Panc1 (cell line): ENCODE measurements around the gene S100PBP. TPM values are rescaled to one million over a fixed set of nuclear protein-coding genes. Genes with fewer than 3 reads are reported as not detected.

ENCODE experiments used
- ATAC-seq: fragments of 200-7000 bp; cut with Tn5 transposase; 2 replicates; pipeline ENCODE4 v1.9.1; 2020; ENCODE audit warnings: mild to moderate bottlenecking, moderate library complexity
- BruUV-seq: library from RNA; stranded (reverse); fragments of 400-500 nt; replicated peaks from 2 replicates; lab custom pipeline; 2021; lab: Mats Ljungman, UMichigan
- CTCF ChIA-PET: fragments of 300-600 bp; sonication (Branson Sonifier 250); formaldehyde crosslinking; loops from one replicate; lab custom pipeline; 2022; ENCODE audit warnings: antibody characterized with exemption; lab: Charles Lee
- POLR2A ChIA-PET: fragments of 300-600 bp; sonication (Branson Sonifier 250); formaldehyde crosslinking; loops from one replicate; lab custom pipeline; 2022; ENCODE audit warnings: antibody characterized with exemption; lab: Charles Lee
- DNase-seq: peaks from one replicate; pipeline ENCODE4 v3.0.0-alpha.2; 2010; ENCODE audit warnings: low read depth, low spot score
- H3K27ac ChIP-seq: 2 replicates; pipeline ENCODE4 v1.5.1; 2011; ENCODE audit warnings: mild to moderate bottlenecking, low read length, inconsistent platforms
- H3K27me3 ChIP-seq: fragments of 200-500 bp; sonication (Bioruptor generic); 2 replicates; pipeline ENCODE4 v1.6.0; 2014; ENCODE audit warnings: low read length, inconsistent platforms; ENCODE audit not compliant: control insufficient read depth, insufficient read depth
- H3K36me3 ChIP-seq: fragments of 200-500 bp; sonication (Bioruptor generic); 2 replicates; pipeline ENCODE4 v1.5.1; 2014; ENCODE audit warnings: inconsistent platforms, mild to moderate bottlenecking, low read length, moderate library complexity; ENCODE audit not compliant: control insufficient read depth, insufficient read depth
- H3K4me1 ChIP-seq: 2 replicates; pipeline ENCODE4 v1.5.1; 2011; ENCODE audit warnings: inconsistent platforms, mild to moderate bottlenecking, low read length, moderate library complexity; ENCODE audit not compliant: control insufficient read depth, insufficient read depth
- H3K4me3 ChIP-seq, 2 experiments: 2 replicates each; pipeline ENCODE4 v1.5.1; 2011 to 2012; ENCODE audit warnings: low read depth in 2 of 2, low read length in 2 of 2, mild to moderate bottlenecking in 2 of 2, inconsistent platforms in 1 of 2, moderate library complexity in 1 of 2
- H3K9me3 ChIP-seq: fragments of 200-500 bp; sonication (Bioruptor generic); 2 replicates; pipeline ENCODE4 v1.5.1; 2014; ENCODE audit warnings: low read depth, mild to moderate bottlenecking, inconsistent platforms, low read length, moderate library complexity; ENCODE audit not compliant: control insufficient read depth, insufficient read depth
- POLR2AphosphoS5 ChIP-seq: IDR thresholded peaks from 2 replicates; pipeline ENCODE4 v1.6.1; 2012; ENCODE audit warnings: mild to moderate bottlenecking, low read depth, low read length, moderate library complexity
- SIN3A ChIP-seq: IDR thresholded peaks from 2 replicates; pipeline ENCODE4 v1.6.1; 2012; ENCODE audit warnings: low read depth, mild to moderate bottlenecking, low read length, moderate library complexity, borderline replicate concordance; ENCODE audit not compliant: insufficient read depth
- TCF7L2 ChIP-seq: IDR thresholded peaks from 2 replicates; pipeline ENCODE4 v1.6.1; 2011; ENCODE audit warnings: mild to moderate bottlenecking, low read depth, low read length, inconsistent platforms
- in situ Hi-C: cut with HindIII; loops from 2 replicates; pipeline ENCODE4 v1.10.0; 2016; ENCODE audit warnings: low sequenced_read_pairs, low pct_unique_long_range_greater_than_20kb
- intact Hi-C: fragments of 100-400 bp; cut with micrococcal nuclease; formaldehyde crosslinking; loops from one replicate; pipeline ENCODE4 v1.10.0; 2022; ENCODE audit not compliant: unreplicated experiment
- total RNA-seq: library from RNA; stranded (reverse); gene quantifications from one replicate; pipeline ENCODE4 v1.2.1, GENCODE V29; 2021; ENCODE audit not compliant: unreplicated experiment
- TF ChIP-seq, protein P1 (sequence below): fragments of 450-650 bp; IDR thresholded peaks from 2 replicates; pipeline ENCODE4 v1.5.1; 2017; ENCODE audit warnings: mild to moderate bottlenecking
- TF ChIP-seq, protein P2 (sequence below), 2 experiments: IDR thresholded peaks; 2 replicates each; pipeline ENCODE4 v1.6.1; 2011 to 2012; ENCODE audit warnings: low read depth in 2 of 2, control low read depth in 1 of 2, low read length in 1 of 2, mild to moderate bottlenecking in 1 of 2, moderate library complexity in 1 of 2; ENCODE audit not compliant: insufficient read depth in 1 of 2

S100PBP gene
- total RNA-seq, 1 experiment from 2014 or later = 55.4 TPM

DNA sequence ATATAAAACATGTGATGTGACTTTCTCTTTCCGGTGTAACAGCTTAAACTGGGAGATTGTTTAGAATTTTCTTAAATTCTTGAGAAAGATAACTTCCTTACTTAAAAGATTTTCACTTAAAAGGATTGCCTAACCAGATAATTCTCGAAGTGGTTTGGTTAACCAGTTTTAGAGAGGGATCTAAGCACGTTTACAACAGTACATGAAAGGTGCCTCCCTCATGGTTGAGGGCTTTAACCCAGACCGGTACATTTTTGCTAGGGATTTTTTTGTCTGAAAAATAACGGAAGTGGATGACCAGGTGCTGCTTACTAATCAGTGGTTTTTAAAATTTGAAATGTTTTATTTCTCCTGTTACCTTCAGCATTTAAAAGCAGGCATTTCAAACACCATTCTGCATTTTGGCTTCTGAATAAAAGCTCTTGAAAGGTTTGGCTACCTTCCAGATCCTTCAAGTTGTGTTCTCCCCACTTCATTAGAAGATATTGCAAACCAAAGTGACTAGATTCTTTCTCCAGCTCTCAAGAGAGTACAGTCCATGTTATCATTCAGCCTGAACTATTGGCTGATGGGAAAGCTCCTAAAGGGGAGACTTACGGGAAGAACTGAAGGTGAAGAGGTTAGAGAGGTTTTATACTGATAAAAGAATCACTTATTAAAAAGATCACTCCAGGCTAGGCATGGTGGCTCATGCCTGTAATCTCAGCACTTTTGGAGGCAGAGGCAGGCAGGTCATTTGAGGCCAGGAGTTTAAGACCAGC lies 12.8 kb downstream of the S100PBP start:
- in situ Hi-C loops = no loop called here
- no peak overlapping the region for H3K4me3 ChIP-seq
- ATAC-seq (no peak), DNase-seq (no peak)
- no peaks in the 10 kb centered on the region for H3K27me3 ChIP-seq
- intact Hi-C loops = no loop called here
- no peaks in the 10 kb centered on the region for H3K9me3 ChIP-seq
- no TSS peak for BruUV-seq
- TF ChIP-seq POLR2AphosphoS5 = no peak
- TF ChIP-seq, protein P1, sequence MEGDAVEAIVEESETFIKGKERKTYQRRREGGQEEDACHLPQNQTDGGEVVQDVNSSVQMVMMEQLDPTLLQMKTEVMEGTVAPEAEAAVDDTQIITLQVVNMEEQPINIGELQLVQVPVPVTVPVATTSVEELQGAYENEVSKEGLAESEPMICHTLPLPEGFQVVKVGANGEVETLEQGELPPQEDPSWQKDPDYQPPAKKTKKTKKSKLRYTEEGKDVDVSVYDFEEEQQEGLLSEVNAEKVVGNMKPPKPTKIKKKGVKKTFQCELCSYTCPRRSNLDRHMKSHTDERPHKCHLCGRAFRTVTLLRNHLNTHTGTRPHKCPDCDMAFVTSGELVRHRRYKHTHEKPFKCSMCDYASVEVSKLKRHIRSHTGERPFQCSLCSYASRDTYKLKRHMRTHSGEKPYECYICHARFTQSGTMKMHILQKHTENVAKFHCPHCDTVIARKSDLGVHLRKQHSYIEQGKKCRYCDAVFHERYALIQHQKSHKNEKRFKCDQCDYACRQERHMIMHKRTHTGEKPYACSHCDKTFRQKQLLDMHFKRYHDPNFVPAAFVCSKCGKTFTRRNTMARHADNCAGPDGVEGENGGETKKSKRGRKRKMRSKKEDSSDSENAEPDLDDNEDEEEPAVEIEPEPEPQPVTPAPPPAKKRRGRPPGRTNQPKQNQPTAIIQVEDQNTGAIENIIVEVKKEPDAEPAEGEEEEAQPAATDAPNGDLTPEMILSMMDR = no peak
- TF ChIP-seq SIN3A = no peak
- TF ChIP-seq, protein P2, sequence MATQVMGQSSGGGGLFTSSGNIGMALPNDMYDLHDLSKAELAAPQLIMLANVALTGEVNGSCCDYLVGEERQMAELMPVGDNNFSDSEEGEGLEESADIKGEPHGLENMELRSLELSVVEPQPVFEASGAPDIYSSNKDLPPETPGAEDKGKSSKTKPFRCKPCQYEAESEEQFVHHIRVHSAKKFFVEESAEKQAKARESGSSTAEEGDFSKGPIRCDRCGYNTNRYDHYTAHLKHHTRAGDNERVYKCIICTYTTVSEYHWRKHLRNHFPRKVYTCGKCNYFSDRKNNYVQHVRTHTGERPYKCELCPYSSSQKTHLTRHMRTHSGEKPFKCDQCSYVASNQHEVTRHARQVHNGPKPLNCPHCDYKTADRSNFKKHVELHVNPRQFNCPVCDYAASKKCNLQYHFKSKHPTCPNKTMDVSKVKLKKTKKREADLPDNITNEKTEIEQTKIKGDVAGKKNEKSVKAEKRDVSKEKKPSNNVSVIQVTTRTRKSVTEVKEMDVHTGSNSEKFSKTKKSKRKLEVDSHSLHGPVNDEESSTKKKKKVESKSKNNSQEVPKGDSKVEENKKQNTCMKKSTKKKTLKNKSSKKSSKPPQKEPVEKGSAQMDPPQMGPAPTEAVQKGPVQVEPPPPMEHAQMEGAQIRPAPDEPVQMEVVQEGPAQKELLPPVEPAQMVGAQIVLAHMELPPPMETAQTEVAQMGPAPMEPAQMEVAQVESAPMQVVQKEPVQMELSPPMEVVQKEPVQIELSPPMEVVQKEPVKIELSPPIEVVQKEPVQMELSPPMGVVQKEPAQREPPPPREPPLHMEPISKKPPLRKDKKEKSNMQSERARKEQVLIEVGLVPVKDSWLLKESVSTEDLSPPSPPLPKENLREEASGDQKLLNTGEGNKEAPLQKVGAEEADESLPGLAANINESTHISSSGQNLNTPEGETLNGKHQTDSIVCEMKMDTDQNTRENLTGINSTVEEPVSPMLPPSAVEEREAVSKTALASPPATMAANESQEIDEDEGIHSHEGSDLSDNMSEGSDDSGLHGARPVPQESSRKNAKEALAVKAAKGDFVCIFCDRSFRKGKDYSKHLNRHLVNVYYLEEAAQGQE (IDR thresholded peaks at IDR 0.05; ENCODE audit: insufficient read depth in 1 of 2, low read depth in 2 of 2, low read length in 1 of 2) = no peak
- TF ChIP-seq TCF7L2 = no peak
- peaks cover 65% of the 10 kb centered on the region for H3K36me3 ChIP-seq
- H3K27ac ChIP-seq = no peak overlapping the region
- H3K4me1 ChIP-seq = no peaks in the 10 kb centered on the region
- POLR2A ChIA-PET = no interaction called here
- CTCF ChIA-PET = no interaction called here

DNA sequence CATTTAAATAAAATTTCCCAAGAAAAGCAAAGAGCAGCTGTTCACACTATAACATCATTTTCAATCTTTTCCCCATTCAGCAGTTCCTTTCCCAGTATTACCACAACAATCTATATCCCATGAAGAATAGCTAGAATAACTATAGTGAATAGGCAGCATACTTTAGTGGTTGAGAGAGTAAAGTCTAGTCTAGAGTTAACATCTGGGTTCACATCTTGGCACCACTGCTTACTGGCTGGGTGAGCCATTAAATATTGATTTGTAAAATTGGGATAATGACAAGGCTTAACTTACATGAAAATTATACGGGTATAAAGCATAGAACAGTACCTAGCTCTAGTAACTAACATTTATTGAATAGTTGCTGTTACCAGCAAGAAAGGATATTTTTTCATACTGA lies 14.4 kb downstream of the S100PBP start:
- Histone ChIP-seq H3K4me3 (no peak overlapping the region), H3K4me1 (no peaks in the 10 kb centered on the region), H3K27me3 (no peaks in the 10 kb centered on the region), H3K27ac (no peak overlapping the region), H3K36me3 (peaks cover 52% of the 10 kb centered on the region), H3K9me3 (no peaks in the 10 kb centered on the region)
- in situ Hi-C loops = no loop called here
- intact Hi-C loops = no loop called here
- no peak for TF ChIP-seq POLR2AphosphoS5
- no peak for TF ChIP-seq SIN3A
- TF ChIP-seq, protein P1 = no peak
- no peak for TF ChIP-seq TCF7L2
- TF ChIP-seq, protein P2 (IDR thresholded peaks at IDR 0.05; ENCODE audit: insufficient read depth in 1 of 2, low read depth in 2 of 2, low read length in 1 of 2) = no peak
- no TSS peak for BruUV-seq
- CTCF ChIA-PET = interaction anchor here (0.5 kb wide), 1 partner anchor 306 kb away, joined by 3 read pairs; no protein-coding TSS in a partner anchor
- DNase-seq (no peak), ATAC-seq (no peak)
- POLR2A ChIA-PET = no interaction called here
